DOHH2 (cell line): ENCODE data around the gene E2F4.

Source experiments
- EZH2phosphoT487 ChIP-seq: fragments of 200-600 bp; sonication (generic); IDR thresholded peaks from 2 replicates; pipeline ENCODE4 v1.6.1; 2017; ENCODE audit warnings: borderline replicate concordance, mild to moderate bottlenecking, antibody characterized with exemption, low read length, moderate library complexity, mixed read lengths
- TF ChIP-seq, protein P1 (sequence below): fragments of 200-600 bp; sonication (generic); IDR thresholded peaks from one replicate; pipeline ENCODE4 v1.5.1; 2014; ENCODE audit warnings: antibody characterized with exemption, mild to moderate bottlenecking, low read depth, low read length; ENCODE audit not compliant: poor library complexity, severe bottlenecking

- TF ChIP-seq, protein P1, sequence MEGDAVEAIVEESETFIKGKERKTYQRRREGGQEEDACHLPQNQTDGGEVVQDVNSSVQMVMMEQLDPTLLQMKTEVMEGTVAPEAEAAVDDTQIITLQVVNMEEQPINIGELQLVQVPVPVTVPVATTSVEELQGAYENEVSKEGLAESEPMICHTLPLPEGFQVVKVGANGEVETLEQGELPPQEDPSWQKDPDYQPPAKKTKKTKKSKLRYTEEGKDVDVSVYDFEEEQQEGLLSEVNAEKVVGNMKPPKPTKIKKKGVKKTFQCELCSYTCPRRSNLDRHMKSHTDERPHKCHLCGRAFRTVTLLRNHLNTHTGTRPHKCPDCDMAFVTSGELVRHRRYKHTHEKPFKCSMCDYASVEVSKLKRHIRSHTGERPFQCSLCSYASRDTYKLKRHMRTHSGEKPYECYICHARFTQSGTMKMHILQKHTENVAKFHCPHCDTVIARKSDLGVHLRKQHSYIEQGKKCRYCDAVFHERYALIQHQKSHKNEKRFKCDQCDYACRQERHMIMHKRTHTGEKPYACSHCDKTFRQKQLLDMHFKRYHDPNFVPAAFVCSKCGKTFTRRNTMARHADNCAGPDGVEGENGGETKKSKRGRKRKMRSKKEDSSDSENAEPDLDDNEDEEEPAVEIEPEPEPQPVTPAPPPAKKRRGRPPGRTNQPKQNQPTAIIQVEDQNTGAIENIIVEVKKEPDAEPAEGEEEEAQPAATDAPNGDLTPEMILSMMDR: no peak
- no peak for TF ChIP-seq EZH2phosphoT487
These were observed 9.7 kb downstream of the E2F4 start for GRCh38 chr16:67201411-67202345.
